Thymus (tissue), 11 donors: ENCODE results near the gene FAM241A. TPM values are rescaled to one million over a fixed set of nuclear protein-coding genes. Genes with fewer than 3 reads are reported as not detected.

ENCODE experiments used
- DNase-seq, 9 donors: peaks; one replicate each; pipeline ENCODE4 v3.0.0-alpha.2; 2013; ENCODE audit warnings: low spot score in 9 of 9, low read depth in 6 of 9, missing footprints in 1 of 9
- H3K27ac ChIP-seq, 2 donors: one replicate each; pipeline ENCODE4 v1.5.1; 2013; ENCODE audit warnings: control low read depth in 1 of 2, low read depth in 1 of 2, low read length in 1 of 2, mild to moderate bottlenecking in 1 of 2, moderate library complexity in 1 of 2
- H3K27me3 ChIP-seq, 2 donors: one replicate each; pipeline ENCODE4 v1.5.1; 2013; ENCODE audit warnings: low read length in 1 of 2; ENCODE audit not compliant: control insufficient read depth in 2 of 2, insufficient read depth in 1 of 2
- H3K36me3 ChIP-seq, 2 donors: one replicate each; pipeline ENCODE4 v1.5.1; 2013; ENCODE audit warnings: low read length in 1 of 2, mild to moderate bottlenecking in 1 of 2, moderate library complexity in 1 of 2; ENCODE audit not compliant: control insufficient read depth in 2 of 2, insufficient read depth in 2 of 2
- H3K4me1 ChIP-seq, 2 donors: one replicate each; pipeline ENCODE4 v1.5.1; 2013; ENCODE audit warnings: low read length in 2 of 2; ENCODE audit not compliant: control insufficient read depth in 2 of 2, insufficient read depth in 2 of 2
- H3K4me3 ChIP-seq, 2 donors: one replicate each; pipeline ENCODE4 v1.5.1; 2013; ENCODE audit warnings: low read length in 2 of 2, control low read depth in 1 of 2, mild to moderate bottlenecking in 1 of 2
- H3K9me3 ChIP-seq, 2 donors: one replicate each; pipeline ENCODE4 v1.5.1; 2013; ENCODE audit warnings: low read length in 1 of 2, mild to moderate bottlenecking in 1 of 2; ENCODE audit not compliant: control insufficient read depth in 2 of 2, insufficient read depth in 1 of 2
- WGBS: extraction: QIAGEN DNeasy Blood & Tissue Kit; methylation state at CpG from one replicate; pipeline ENCODE4 v1.1.7; 2013; 5-methylcytosine and 5-hydroxymethylcytosine counted together
- polyA plus RNA-seq: library from polyadenylated mRNA; stranded (reverse); fragments of 200-250 nt; gene quantifications from one replicate; pipeline ENCODE4 v1.2.3, GENCODE V29; 2013
- total RNA-seq: library from RNA; stranded (reverse); fragments of 120-200 nt; gene quantifications from one replicate; pipeline ENCODE4 v1.2.4, GENCODE V29; 2013
- donor health status: healthy.

Gene FAM241A
- total and polyA plus RNA-seq, 2 donors = 2.2 to 3.8 TPM

DNA sequence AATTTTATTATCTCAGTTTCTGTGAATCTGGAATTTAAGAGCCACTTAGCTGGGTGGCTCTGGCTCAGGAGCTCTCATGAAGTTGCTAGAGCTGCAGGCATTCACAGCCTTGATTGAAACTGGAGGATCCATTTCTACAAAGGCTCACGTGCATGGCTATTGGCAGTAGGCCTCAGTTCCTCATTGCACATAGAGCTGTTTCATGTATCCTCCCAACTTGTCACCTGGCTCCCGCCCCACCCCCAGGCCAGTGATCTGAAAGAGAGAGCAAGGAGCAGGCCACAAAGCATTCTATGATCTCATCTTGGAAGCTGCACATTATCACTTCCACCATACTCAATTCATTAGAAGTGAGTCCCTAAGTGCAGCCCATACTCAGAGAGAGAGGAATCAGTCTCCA, 67.8 kb downstream of the FAM241A start:
- 90% methylated on average over 2 of the region's 2 CpGs for WGBS
- no peaks in the 10 kb centered on the region for H3K4me1 ChIP-seq
- DNase-seq = no peak
- no peak overlapping the region for H3K4me3 ChIP-seq
- peaks cover 0 to 6% of the 10 kb centered on the region in 2 donors for H3K9me3 ChIP-seq
- H3K36me3 ChIP-seq = no peaks in the 10 kb centered on the region
- no peak overlapping the region for H3K27ac ChIP-seq
- no peaks in the 10 kb centered on the region for H3K27me3 ChIP-seq

DNA sequence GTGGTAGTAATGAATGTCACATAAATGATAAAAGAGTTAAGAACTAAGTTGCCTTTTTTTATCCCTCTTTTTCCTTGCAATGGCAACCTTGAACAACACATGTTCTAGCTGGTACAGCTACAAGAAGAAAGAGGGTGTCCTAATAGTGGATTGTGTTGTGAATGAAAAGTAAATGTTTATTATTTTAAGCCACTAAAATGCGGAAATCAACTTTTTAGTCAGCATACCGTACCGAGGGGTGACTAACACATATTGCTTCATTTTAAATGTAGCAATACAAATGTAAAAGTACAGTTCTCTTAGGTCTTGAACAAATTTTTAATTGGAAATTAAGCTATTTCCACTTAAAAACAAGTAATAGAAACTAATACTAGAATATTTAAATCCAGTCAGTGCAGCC, 68.6 kb downstream of the FAM241A start:
- H3K27me3 ChIP-seq = no peaks in the 10 kb centered on the region
- H3K4me3 ChIP-seq = no peak overlapping the region
- H3K36me3 ChIP-seq = no peaks in the 10 kb centered on the region
- no peak overlapping the region for H3K27ac ChIP-seq
- no peaks in the 10 kb centered on the region for H3K4me1 ChIP-seq
- WGBS = 98% methylated on average over 3 of the region's 3 CpGs
- peaks cover 0 to 6% of the 10 kb centered on the region in 2 donors for H3K9me3 ChIP-seq
- no peak for DNase-seq

DNA sequence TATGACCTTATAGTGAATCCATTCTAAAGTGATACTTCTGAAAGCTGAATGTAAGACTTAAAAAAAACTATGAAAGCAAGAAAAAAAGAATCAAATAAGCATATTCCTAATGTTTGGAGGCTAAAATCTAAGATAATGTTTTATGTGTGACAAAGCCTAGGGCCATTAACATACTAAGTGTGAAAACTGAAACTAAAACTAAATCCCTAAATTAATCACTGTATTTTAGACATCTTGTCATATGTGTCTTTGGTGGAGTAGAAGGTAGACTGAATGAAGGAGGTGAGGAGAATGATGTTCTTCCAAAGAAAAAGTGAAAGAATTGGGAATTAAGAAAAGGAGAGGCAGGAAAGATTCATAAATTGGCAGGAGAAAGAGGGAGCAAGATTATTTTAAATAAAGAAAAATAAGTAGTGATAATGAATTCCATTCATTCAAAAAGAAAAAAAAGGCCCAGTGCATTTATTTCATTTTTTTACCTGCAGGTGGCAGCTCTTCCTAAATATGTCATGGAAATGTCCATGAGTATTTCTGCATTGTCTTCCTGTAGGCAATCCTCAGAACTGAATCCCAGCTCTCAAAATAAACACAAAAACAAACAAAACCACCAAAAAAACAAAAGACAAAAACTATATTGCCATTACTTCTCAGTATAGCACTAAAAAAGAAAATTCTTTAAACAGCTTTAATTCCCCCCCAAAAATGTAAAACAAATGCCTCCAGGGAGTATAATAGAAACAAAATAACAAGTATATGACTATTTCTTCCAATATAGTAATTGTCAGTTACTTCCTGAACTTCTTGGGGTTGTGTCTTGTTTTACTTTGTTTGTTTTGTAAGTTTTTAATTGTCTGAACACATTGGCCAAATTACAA, 69.4 kb downstream of the FAM241A start:
- Histone ChIP-seq H3K36me3 (no peaks in the 10 kb centered on the region), H3K27me3 (no peaks in the 10 kb centered on the region), H3K9me3 (peaks cover 0 to 6% of the 10 kb centered on the region in 2 donors), H3K4me1 (no peaks in the 10 kb centered on the region), H3K4me3 (no peak overlapping the region), H3K27ac (no peak overlapping the region)
- peak in 2 of 9 donors; percentile 14 to 47 for DNase-seq

- peaks cover 0 to 6% of the 10 kb centered on the region in 2 donors for H3K9me3 ChIP-seq
- H3K27ac ChIP-seq = no peak overlapping the region
- H3K36me3 ChIP-seq = no peaks in the 10 kb centered on the region
- H3K4me1 ChIP-seq = no peaks in the 10 kb centered on the region
- DNase-seq = no peak
- 97% methylated on average over 7 of the region's 7 CpGs for WGBS
- H3K4me3 ChIP-seq = no peak overlapping the region
- no peaks in the 10 kb centered on the region for H3K27me3 ChIP-seq
Observed at GRCh38 chr4:112219826-112220366, 74.6 kb downstream of the FAM241A start.

- DNase-seq = no peak
- 98% methylated on average over 43 of the region's 43 CpGs for WGBS
- no peaks in the 10 kb centered on the region for H3K27me3 ChIP-seq
- H3K36me3 ChIP-seq = no peaks in the 10 kb centered on the region
- H3K4me3 ChIP-seq = no peak overlapping the region
- H3K27ac ChIP-seq = no peak overlapping the region
- H3K4me1 ChIP-seq = no peaks in the 10 kb centered on the region
- H3K9me3 ChIP-seq = peaks cover 0 to 6% of the 10 kb centered on the region in 2 donors
Observed at GRCh38 chr4:112222219-112222955, 77.1 kb downstream of the FAM241A start.

DNA sequence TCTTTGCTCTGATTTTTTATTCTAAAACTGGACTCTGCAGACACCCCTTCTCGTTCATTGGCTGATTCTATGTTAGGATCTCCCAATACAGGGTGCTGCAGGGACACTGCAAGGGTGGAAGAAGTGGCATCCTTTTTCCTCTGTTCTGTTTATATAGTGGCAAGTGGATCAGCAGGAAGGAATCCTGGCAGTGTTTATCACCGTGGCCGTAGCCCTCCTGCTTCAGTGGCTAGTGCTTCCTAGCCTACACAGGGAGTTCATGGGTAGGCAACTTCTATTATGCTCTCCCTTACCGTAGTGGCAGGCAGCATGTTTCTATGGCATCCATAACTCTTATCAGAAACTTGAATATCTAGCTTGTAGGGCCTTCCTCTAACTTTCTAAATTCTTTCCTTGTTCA, 79.9 kb downstream of the FAM241A start:
- peaks cover 0 to 6% of the 10 kb centered on the region in 2 donors for H3K9me3 ChIP-seq
- WGBS = 90% methylated on average over 4 of the region's 4 CpGs

GRCh38 chr4:112230879-112231778, 85.9 kb downstream of the FAM241A start:
- H3K9me3 ChIP-seq = no peaks in the 10 kb centered on the region
- WGBS = 1% methylated on average over 52 of the region's 52 CpGs
- H3K4me3 ChIP-seq = peak overlapping the region; percentile 81 to 91
- peak overlapping the region; percentile 94 to 98 for H3K27ac ChIP-seq
- no peaks in the 10 kb centered on the region for H3K36me3 ChIP-seq
- H3K4me1 ChIP-seq = peaks cover 3 to 7% of the 10 kb centered on the region in 2 donors
- no peaks in the 10 kb centered on the region for H3K27me3 ChIP-seq
- peak; percentile 85 to 97 (median 93) for DNase-seq

More for the DNA sequence above, 79.9 kb downstream of the FAM241A start:
- Histone ChIP-seq H3K27me3 (no peaks in the 10 kb centered on the region), H3K27ac (no peak overlapping the region), H3K4me1 (no peaks in the 10 kb centered on the region), H3K36me3 (no peaks in the 10 kb centered on the region), H3K4me3 (no peak overlapping the region)
- DNase-seq = no peak

GRCh38 chr4:112231779-112232713, 86.8 kb downstream of the FAM241A start, which contains the start of gene AP1AR:
Gene AP1AR, plus strand, starts transcription at chr4:112231787. Its CDS starts 305 bp downstream, at chr4:112232092.
- Histone ChIP-seq H3K4me1 (peaks cover 3 to 7% of the 10 kb centered on the region in 2 donors), H3K36me3 (no peaks in the 10 kb centered on the region), H3K27ac (peak within 1 kb of the TSS; percentile 94 to 98), H3K9me3 (no peaks in the 10 kb centered on the region), H3K4me3 (peak within 1 kb of the TSS; percentile 81 to 91), H3K27me3 (no peaks in the 10 kb centered on the region)
- under 1% methylated on average over 70 of the region's 70 CpGs for WGBS
- peak; percentile 29 to 86 (median 64) for DNase-seq
